Vein endothelial cell (primary cell): ENCODE measurements around the gene PDLIM1. TPM values are rescaled to one million over a fixed set of nuclear protein-coding genes. Genes with fewer than 3 reads are reported as not detected.

Experiments
- total RNA-seq: library from RNA; depleted of rRNA; stranded (reverse); fragments of >200 nt; gene quantifications from 2 replicates; pipeline ENCODE4 v1.2.3, GENCODE V29; 2012

The PDLIM1 gene
- 63.7 and 109 TPM in 2 replicates for total RNA-seq

GRCh38 chr10:95290461-95291364 is at the start of gene PDLIM1:
Gene PDLIM1, minus strand, starts transcription at chr10:95291003. Its CDS starts 88 bp downstream, at chr10:95290915.

GRCh38 chr10:95193944-95194343 is 96.9 kb downstream of the PDLIM1 start, which contains the start of gene ACSM6:
Gene ACSM6, plus strand, starts transcription at chr10:95194238. Its CDS starts 248 bp downstream, at chr10:95194486.

Other genes with a start within 250 kb of the PDLIM1 start
- gene CYP2C8, start 221.5 kb downstream of the PDLIM1 start, total RNA-seq = 0.33 TPM in 1 of 2 replicates, not detected in the other
- not detected in 2 replicates for gene ACSM6, start 96.8 kb downstream of the PDLIM1 start, total RNA-seq